GM19324 (cell line): ENCODE data around the gene MGAT3.
"Not testable (repeated sequence)": the region's sequence is repeated elsewhere in the genome, so short reads cannot be mapped to it uniquely, and the experiment has no call there.

Source experiments
- ATAC-seq: cut with Tn5 transposase; IDR thresholded peaks from one replicate; pipeline ENCODE4 v1.9.1; 2021; ENCODE audit warnings: mild to moderate bottlenecking, moderate library complexity; ENCODE audit not compliant: unreplicated experiment, low FRiP score

MGAT3 gene, protein sequence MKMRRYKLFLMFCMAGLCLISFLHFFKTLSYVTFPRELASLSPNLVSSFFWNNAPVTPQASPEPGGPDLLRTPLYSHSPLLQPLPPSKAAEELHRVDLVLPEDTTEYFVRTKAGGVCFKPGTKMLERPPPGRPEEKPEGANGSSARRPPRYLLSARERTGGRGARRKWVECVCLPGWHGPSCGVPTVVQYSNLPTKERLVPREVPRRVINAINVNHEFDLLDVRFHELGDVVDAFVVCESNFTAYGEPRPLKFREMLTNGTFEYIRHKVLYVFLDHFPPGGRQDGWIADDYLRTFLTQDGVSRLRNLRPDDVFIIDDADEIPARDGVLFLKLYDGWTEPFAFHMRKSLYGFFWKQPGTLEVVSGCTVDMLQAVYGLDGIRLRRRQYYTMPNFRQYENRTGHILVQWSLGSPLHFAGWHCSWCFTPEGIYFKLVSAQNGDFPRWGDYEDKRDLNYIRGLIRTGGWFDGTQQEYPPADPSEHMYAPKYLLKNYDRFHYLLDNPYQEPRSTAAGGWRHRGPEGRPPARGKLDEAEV

DNA sequence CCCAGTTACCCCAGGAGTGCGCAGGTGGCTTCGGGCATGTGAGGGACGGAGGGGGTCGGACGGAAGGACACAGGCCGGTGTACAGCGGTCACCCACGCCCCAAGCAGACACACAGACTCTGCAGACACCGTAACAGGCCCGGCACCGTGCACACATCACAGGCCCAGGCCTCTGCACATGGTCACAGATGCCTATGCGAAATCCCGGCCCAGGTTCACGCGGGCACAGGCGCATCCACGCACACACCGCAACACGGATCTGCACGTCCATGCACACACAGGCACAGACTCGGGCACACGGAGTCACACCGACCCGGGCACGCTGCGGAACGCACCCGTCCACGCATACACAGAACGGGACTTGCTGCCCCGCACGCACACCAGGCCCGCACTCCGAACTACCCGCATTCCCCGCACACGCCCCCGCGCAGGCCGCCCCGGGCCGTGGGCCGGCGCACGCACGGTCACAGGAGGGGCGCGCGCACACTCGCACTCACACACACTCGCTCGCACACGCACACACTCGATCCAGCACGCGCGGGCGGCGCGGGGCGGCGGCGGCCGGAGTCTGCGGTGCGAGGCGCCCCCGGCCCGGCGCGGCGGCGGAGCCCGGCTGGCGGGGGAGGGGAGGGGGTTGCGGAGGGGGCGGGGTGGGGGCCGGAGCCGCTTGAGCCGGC, at the start of gene MGAT3:
Gene MGAT3 (plus strand): TSS at position 491 of the 676 bp plus-strand sequence. CDS start 30,336 bp downstream, outside the sequence.
- ATAC-seq, result no peak

DNA sequence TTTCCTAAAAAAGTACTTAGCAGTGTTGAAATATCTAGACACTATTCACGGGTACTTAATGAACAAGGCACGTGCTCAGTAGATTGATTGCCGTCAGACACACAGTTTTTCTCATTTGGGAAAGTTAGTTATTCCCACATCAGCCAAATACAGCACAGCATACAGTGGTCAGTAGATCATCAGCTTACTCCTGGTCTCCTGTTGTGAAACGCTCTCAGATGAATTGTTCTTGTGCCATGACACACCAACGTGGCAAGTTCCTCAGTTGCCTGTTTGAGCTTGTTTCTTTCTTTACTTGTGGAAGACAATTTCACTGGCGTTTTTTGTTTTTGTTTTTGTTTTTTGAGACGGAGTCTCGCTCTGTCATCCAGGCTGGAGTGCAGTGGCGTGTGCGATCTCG, 48.6 kb upstream of the MGAT3 start:
- ATAC-seq, result no peak

DNA sequence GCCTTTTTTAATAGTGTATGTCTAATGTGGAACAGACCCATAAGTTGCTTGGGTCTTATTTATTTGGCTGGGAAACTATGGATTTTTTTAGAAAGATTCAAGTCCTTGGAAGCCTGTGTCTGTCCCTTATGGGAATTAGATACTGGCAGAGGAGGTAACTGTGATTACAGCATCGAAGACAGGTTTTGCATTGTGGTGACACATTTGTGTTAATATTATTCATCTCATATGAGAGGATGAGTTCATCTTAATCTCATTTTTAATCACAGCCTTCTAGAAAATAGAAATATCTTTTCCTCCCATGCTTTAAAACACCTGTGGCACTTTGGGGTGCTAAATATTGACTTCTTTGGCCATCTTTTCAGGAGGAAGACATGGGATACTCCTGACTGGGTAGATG, 48.0 kb upstream of the MGAT3 start:
- no peak for ATAC-seq

DNA sequence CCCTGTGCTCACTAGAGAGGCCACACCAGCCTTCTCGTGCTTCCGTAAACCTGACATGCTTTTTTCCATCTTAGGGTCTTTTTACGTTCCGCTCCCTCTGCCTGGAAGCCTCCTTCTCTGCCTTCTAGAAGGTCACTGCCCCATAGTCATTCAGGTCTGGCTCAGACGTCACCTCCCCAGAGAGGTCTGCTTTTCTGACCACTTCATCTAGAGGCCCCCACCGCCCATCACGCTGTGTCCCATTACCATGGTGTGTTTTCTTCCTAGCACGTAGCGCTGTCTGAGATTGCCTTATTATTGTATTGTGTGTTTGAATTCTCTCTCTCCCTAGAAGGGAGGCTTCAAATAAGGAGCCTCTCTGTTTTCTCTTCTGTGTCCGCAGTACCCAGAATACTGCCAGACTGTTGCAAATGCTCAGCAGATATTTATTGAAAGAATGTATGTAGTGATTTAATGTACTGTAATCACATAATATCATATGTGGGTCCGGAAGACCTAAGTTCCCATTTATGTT, 47.2 kb upstream of the MGAT3 start:
- no peak for ATAC-seq

DNA sequence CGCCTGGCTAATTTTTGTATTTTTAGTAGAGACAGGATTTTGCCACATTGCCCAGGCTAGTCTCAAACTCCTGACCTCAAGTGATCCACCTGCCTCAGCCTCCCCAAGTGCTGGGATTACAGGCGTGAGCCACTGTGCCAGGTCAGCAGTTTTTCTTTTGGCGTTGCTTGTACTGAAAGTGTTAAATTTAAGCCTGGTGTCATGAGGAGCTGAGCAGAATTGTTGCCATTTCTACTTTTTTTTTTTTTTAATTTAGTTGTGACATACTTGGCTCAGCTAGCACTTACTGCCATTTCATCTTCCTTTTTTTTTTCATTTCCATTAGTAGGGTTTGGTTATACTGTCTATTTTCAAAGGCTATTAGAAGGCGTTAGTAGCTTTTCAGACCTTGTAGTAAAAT, 46.5 kb upstream of the MGAT3 start:
- ATAC-seq, result no peak

DNA sequence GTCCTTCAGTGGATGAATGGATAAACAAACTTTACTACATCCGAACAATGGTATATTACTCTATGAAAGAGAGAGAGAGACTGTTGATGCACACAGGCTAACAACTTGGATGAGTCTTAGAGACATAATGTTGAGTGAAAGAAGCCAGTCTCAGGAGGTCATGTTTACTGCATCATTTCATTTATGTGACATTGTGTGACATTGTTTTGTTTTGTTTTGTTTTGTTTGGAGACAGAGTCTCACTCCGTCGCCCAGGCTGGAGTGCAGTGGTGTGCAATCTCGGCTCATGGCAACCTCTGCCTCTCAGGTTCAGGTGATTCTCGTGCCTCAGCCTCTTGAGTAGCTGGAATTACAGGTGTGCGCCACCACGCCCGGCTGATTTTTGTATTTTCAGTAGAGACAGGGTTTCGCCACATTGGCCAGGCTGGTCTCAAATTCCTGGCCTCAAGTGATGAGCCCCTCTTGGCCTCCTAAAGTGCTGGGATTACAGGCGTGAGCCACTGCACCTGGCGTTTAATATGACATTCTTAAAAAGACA, 44.9 kb upstream of the MGAT3 start:
- ATAC-seq, result not testable (repeated sequence)

DNA sequence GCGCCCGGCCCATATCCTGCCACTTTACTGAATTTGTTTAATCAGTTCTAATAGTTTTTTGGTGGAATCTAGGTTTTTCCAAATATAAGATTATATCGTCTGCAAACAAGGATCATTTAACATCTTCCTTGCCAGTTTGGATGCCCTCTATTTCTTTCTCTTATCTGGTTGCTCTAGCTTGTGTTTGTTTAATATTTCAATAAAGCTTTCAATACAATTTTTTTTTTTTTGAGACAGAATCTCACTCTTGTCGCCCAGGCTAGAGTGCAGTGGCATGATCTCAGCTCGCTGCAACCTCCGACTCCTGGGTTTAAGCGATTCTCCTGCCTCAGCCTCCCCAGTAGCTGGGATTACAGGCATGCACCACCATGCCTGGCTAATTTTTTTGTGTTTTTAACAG, 43.6 kb upstream of the MGAT3 start:
- not testable (repeated sequence) for ATAC-seq

DNA sequence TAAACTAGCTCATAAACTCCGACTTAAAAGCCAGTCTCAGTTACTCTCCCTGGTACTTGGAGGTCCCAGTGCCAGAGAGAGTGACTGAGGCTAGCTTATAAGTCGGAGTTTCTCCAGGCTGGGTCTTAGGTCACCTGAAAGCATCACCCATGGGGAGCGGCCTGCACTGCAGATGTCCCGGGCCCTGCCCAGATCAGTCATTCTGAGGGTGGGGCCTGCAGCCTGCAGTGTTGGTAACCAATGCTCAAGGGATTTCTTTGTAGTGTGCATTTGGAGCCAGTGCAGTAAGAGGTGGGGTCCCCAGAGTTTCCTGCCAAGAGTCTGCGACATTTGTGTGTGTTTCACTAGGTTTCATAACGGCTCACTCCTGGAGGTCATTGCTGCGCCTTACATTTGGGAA, 42.4 kb upstream of the MGAT3 start:
- ATAC-seq, result no peak

DNA sequence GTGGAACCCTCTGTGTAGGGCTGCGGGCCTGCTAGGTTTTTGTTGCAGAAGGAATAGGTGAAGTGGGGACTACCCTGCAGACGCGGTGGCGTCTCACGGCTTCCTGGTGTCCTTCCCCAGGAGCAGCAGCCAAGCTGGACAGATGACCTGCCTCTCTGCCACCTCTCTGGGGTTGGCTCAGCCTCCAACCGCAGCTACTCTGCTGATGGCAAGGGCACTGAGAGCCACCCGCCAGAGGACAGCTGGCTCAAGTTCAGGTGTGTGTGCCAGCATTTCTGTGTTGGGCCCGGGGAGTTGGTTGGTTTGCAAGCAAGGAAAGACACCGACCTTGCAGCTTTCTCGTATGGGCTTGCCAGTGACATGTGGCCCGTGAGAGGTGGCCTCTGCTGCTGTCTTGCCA, 41.9 kb upstream of the MGAT3 start:
- ATAC-seq, result no peak

DNA sequence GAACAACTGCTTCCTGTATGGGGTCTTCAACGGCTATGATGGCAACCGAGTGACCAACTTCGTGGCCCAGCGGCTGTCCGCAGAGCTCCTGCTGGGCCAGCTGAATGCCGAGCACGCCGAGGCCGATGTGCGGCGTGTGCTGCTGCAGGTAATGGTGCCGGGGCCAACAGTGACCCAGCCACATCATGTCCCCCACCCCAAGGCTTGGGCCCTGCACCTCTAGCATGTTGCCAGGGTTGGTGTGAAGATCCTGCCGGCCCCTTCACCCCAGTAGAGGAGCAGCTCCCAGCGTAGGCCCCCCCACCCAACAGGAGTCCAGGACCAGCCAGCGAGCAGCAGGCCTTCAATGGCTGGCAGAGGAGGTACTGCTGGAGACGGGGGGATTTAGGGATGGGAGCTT, 41.3 kb upstream of the MGAT3 start:
- no peak for ATAC-seq

DNA sequence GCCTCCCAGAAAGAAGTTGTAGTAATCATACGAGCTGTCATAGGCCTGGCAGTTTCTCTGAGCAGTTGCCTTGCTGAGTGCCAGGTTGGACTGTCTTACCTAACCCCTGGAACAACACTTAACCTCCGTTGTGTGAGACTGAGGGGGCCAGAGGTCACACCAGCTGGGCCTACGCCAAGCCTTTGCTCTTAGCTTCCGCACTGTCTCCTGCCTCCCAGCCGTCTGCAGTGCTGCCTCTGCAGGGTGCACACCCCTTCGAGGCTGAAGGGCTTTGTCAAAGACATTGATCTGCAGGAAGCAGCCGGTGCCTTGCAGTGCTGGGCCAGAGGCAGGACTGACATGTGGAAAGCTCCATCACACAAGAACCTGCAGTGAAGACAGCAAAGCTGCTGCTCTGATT, 40.5 kb upstream of the MGAT3 start:
- ATAC-seq, result no peak

DNA sequence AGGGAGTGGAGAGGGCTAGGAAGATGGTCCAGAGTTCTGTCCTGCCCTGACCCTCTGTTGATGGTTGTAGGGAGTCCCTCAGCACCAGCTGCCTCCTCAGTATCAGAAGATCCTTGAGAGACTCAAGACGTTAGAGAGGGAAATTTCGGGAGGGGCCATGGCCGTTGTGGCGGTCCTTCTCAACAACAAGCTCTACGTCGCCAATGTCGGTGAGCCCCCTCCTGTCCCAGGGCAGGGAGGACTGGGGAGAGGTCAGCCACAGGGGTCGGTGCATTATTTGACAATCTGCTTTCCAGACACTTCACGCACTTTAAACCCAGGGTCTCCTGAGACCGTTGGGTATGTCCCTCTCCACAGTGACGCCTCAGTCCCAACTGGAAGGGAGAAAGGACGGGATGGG, 39.2 kb upstream of the MGAT3 start:
- ATAC-seq, result no peak

DNA sequence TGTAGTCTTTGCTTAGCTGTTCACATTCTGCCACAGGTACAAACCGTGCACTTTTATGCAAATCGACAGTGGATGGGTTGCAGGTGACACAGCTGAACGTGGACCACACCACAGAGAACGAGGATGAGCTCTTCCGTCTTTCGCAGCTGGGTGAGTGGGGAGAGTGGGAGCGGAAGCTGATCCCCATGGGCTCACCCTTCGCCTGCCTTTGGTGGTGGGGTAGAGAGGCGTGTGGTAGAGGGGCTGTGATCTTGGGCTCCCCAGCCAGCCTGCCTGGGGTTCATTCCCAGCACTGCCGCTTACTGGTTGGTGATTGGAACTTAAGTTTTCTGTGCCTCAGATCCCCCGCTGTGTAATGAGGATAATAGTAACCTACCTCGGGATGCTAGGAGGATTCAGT, 38.1 kb upstream of the MGAT3 start:
- no peak for ATAC-seq

DNA sequence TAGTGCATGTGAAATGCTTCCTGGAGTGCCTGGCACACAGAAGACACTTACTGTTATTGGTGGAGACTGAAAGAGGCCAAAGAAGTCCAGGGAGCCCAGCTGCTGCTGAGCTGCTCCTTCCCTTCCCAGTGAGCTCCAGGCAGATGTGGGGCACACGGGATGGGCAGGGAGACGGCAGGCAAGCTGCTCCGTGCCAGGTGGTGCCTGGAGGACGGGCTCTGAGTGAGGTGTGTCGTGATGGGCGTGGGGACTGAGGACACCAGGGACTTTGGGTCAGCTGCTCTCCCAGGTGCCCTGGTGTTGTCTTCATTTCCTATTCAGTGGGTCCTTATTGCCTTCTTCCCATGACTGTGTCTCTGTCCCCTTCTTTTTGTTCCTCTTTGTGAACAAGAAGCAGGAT, 37.7 kb upstream of the MGAT3 start:
- no peak for ATAC-seq

DNA sequence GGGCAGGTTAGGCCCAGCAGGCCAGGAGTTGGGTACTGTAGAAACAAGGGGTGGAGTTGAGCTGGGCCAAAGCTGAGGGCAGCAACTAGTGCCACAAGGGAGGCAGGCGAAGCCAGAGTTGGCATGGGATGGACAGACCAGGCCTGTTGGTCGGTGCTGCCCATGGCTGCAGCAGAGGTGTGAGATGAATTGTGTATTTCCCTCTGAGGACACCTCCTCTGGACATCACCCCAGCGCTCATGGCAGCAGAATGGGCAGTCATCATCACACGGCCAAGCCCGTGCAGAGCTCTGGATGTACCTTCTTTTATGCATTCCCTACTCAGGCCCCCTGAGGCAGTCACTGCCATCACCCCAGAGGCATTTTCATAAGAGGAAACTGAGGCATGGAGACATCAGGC, 36.9 kb upstream of the MGAT3 start:
- no peak for ATAC-seq

DNA sequence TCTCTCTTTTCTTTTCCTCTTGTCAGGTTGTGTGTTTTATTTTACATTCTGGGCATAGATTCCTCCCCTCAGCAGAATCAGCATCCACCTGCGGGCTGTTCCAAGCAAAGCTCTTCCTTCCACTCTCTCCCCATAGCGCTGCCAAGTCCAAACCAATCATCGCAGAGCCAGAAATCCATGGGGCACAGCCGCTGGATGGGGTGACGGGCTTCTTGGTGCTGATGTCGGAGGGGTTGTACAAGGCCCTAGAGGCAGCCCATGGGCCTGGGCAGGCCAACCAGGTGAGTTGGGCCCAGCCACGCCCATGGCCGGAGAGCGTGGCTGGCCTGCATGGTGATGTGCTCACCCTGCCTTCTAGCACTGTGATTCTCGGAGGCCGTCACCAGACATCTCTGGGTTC, 35.1 kb upstream of the MGAT3 start:
- ATAC-seq, result no peak

DNA sequence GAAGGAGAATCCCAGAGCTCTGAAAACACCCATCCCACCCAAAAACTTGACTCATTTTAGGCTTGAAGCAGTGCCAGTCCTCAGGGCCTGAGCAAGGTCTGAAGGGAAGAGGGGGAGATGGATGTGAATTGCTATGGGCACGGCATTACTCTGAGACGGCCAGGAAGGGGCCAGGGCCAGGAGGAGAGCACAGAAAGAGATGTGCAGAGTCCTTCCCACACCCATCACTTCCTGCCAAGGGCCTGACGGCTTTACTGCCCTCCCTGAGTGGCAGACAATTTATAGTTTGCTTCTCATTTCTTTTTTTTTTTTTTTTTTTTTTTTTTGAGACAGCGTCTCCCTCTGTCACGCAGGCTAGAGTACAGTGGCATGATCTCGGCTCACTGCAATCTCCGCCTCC, 34.7 kb upstream of the MGAT3 start:
- no peak for ATAC-seq

DNA sequence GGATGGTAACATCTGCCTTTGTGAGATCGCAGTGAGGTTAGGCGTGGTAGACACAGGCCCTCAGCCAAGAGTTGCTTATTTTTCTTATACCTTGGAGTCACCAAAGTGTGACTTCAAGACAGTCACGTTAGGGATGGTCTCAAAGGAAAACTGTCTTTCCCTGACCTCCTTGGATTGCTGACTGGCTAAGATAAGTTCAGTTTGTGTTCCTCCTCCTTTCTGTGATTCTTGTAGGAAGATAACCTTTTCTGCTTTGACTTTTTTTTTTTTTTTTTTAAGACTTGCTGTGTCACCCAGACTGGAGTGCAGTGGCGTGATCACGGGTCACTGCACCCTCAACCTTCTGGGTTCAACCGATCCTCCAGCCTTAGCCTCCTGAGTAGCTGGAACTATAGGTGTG, 34.1 kb upstream of the MGAT3 start:
- no peak for ATAC-seq

DNA sequence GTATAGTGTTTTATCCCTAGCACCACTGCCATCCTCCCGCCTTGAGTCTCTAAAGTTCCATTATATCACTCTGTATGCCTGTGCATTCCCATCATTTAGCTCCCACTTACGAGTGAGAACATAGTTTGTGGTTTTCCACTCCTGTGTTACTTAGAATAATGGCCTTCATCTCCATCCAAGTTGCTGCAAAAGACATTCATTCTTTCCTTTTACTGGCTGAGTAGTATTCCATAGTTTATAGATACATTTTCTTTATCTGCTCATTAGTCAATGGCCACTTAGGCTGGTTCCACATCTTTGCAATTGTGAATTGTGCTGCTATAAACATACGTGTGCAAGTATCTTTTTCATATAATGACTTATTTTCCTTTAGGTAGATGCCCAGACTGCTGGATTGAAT, 32.8 kb upstream of the MGAT3 start:
- ATAC-seq, result no peak

DNA sequence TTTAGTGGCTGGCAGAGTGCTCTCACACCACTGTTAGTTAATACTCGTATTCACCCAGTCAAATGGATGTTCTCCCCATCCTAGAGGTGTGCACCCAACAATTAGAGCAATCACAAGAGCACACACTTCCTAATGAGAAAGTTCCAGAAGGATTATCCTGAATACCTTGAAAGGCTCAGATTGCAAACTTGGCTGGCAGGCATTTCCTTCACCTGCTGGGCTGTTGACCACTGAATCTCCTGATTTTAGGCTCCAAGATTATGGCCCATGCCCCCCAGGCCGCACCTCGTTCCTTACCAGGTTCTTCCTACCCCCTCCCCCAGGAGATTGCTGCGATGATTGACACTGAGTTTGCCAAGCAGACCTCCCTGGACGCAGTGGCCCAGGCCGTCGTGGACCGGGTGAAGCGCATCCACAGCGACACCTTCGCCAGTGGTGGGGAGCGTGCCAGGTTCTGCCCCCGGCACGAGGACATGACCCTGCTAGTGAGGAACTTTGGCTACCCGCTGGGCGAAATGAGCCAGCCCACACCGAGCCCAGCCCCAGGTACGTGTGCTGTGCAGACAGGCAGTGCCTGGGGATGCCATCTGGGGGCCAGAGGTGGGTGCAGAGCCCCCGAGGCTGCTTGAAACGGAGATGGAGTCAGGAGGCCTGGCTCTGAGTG, 30.3 kb upstream of the MGAT3 start:
- no peak for ATAC-seq
